HepG2 (cell line): ENCODE results near the gene PGS1. TPM values are rescaled to one million over a fixed set of nuclear protein-coding genes. Genes with fewer than 3 reads are reported as not detected.

Source experiments
- ATAC-seq: fragments of 200-7000 bp; cut with Tn5 transposase; 3 replicates; pipeline ENCODE4 v1.9.1; 2020; ENCODE audit warnings: mild to moderate bottlenecking, moderate library complexity
- BruUV-seq: library from RNA; stranded (reverse); fragments of 400-500 nt; replicated peaks from 2 replicates; lab custom pipeline; 2021; lab: Mats Ljungman, UMichigan
- CTCF ChIA-PET: fragments of 300-600 bp; formaldehyde crosslinking; extraction: SDS; loops from one replicate; lab custom pipeline; 2021; ENCODE audit warnings: low total read pairs, inconsistent platforms, low intra/inter-chr PET ratio; lab: Yijun Ruan, JAX
- POLR2A ChIA-PET: fragments of 350-600 bp; sonication (Branson Sonifier 250); formaldehyde crosslinking; loops from one replicate; lab custom pipeline; 2020; ENCODE audit warnings: antibody characterized with exemption, inconsistent platforms; lab: Yijun Ruan, JAX
- DNase-seq: peaks from one replicate; pipeline ENCODE4 v3.0.0-alpha.2; 2015; ENCODE audit warnings: low spot score
- FAIRE-seq: peaks from 3 replicates; lab custom pipeline; 2011; peaks lifted over from hg19 to GRCh38; lab: Jason Lieb, UNC
- H2AFZ ChIP-seq: one replicate; pipeline ENCODE4 v1.6.1; 2011; ENCODE audit warnings: low read length, inconsistent platforms
- H3K27ac ChIP-seq: fragments of 300-600 bp; 3 replicates; pipeline ENCODE4 v1.8.0; 2011; ENCODE audit warnings: mixed run types, mild to moderate bottlenecking, mixed read lengths, low read length, inconsistent platforms; ENCODE audit not compliant: insufficient read depth; ENCODE audit errors: extremely low read length
- H3K27me3 ChIP-seq, 2 experiments: fragments of 200-600 bp in 1 of 2; 2 replicates in 1 of 2; 3 replicates in 1 of 2; pipeline versions ENCODE4 v1.6.0 to v1.8.0; 2011; ENCODE audit warnings: low read length in 2 of 2, mild to moderate bottlenecking in 2 of 2, moderate library complexity in 2 of 2, inconsistent platforms in 1 of 2; ENCODE audit not compliant: insufficient read depth in 2 of 2, control insufficient read depth in 1 of 2
- H3K36me3 ChIP-seq, 2 experiments: fragments of 200-600 bp in 1 of 2; replicated peaks in 1 of 2; 2 replicates in 1 of 2; 3 replicates in 1 of 2; pipeline versions ENCODE4 v1.5.1 to v1.8.0; 2011; ENCODE audit warnings: low read length in 2 of 2, inconsistent platforms in 1 of 2; ENCODE audit not compliant: insufficient read depth in 2 of 2, control insufficient read depth in 1 of 2
- H3K4me1 ChIP-seq: 2 replicates; pipeline ENCODE4 v1.5.1; 2012; ENCODE audit warnings: low read length, inconsistent platforms; ENCODE audit not compliant: insufficient read depth
- H3K4me2 ChIP-seq: 2 replicates; pipeline ENCODE4 v1.6.0; 2011; ENCODE audit warnings: low read depth, low read length, inconsistent platforms
- H3K4me3 ChIP-seq, 3 experiments: fragments of 200-600 bp in 1 of 3; sonication (generic), shearing (Covaris generic) in 1 of 3; replicated peaks in 1 of 3; 2 replicates each; pipeline ENCODE4 v1.5.1; 2011 to 2016; ENCODE audit warnings: low read length in 3 of 3, inconsistent platforms in 2 of 3, low read depth in 2 of 3, mild to moderate bottlenecking in 2 of 3, control low read depth in 1 of 3, mixed read lengths in 1 of 3; ENCODE audit not compliant: insufficient read depth in 1 of 3
- H3K79me2 ChIP-seq: one replicate; pipeline ENCODE4 v1.6.1; 2011; ENCODE audit warnings: low read length, inconsistent platforms; ENCODE audit not compliant: insufficient read depth
- H3K9ac ChIP-seq: 2 replicates; pipeline ENCODE4 v1.6.0; 2011; ENCODE audit warnings: mild to moderate bottlenecking, low read depth, low read length, inconsistent platforms; ENCODE audit not compliant: insufficient read depth
- H3K9me3 ChIP-seq: 2 replicates; pipeline ENCODE4 v1.5.1; 2012; ENCODE audit warnings: mild to moderate bottlenecking, low read length
- H4K20me1 ChIP-seq: 2 replicates; pipeline ENCODE4 v1.6.0; 2011; ENCODE audit warnings: inconsistent platforms, mild to moderate bottlenecking, low read length, moderate library complexity; ENCODE audit not compliant: insufficient read depth
- CCDC6 ChIP-seq: sonication (generic); formaldehyde crosslinking; IDR thresholded peaks from 2 replicates; pipeline ENCODE4 v1.8.1; 2022; ENCODE audit warnings: mild to moderate bottlenecking, missing genetic modification reagents, moderate library complexity
- FLYWCH1 ChIP-seq: sonication (generic); formaldehyde crosslinking; IDR thresholded peaks from 2 replicates; pipeline ENCODE4 v1.8.1; 2023; ENCODE audit warnings: mild to moderate bottlenecking, missing genetic modification reagents
- MED13 ChIP-seq: sonication (generic); formaldehyde crosslinking; IDR thresholded peaks from 2 replicates; pipeline ENCODE4 v1.5.0; 2020; ENCODE audit warnings: missing genetic modification reagents
- PHF20 ChIP-seq: sonication (generic); formaldehyde crosslinking; IDR thresholded peaks from 2 replicates; pipeline ENCODE4 v1.5.0; 2020; ENCODE audit warnings: mild to moderate bottlenecking, missing genetic modification reagents
- PRDM10 ChIP-seq: sonication (generic); formaldehyde crosslinking; IDR thresholded peaks from 2 replicates; pipeline ENCODE4 v1.4.0; 2020; ENCODE audit warnings: low read depth, missing genetic modification reagents
- RXRA ChIP-seq: sonication (generic); formaldehyde crosslinking; IDR thresholded peaks from 2 replicates; pipeline ENCODE4 v1.5.1; 2020; ENCODE audit warnings: missing genetic modification reagents
- SRSF1 ChIP-seq: fragments of 200-400 bp; formaldehyde crosslinking; optimal IDR thresholded peaks from 2 replicates; pipeline ENCODE3; 2017; ENCODE audit warnings: mild to moderate bottlenecking, low read depth, low read length, moderate library complexity
- ZBTB49 ChIP-seq: sonication (generic); formaldehyde crosslinking; IDR thresholded peaks from 2 replicates; pipeline ENCODE4 v1.4.0; 2020; ENCODE audit warnings: missing genetic modification reagents, borderline replicate concordance
- ZFP62 ChIP-seq: sonication (generic); formaldehyde crosslinking; IDR thresholded peaks from 2 replicates; pipeline ENCODE4 v1.4.0; 2020; ENCODE audit warnings: missing genetic modification reagents
- ZFX ChIP-seq: sonication (generic); formaldehyde crosslinking; IDR thresholded peaks from 2 replicates; pipeline ENCODE4 v1.4.0; 2020; ENCODE audit warnings: mild to moderate bottlenecking, low read depth, missing genetic modification reagents, moderate library complexity
- ZMYM4 ChIP-seq: sonication (generic); formaldehyde crosslinking; IDR thresholded peaks from 2 replicates; pipeline ENCODE4 v1.8.1; 2023; ENCODE audit warnings: mild to moderate bottlenecking, missing genetic modification reagents
- ZNF264 ChIP-seq: sonication (generic); formaldehyde crosslinking; IDR thresholded peaks from 2 replicates; pipeline ENCODE4 v1.4.0; 2020; ENCODE audit warnings: missing genetic modification reagents
- ZNF382 ChIP-seq: sonication (generic); formaldehyde crosslinking; IDR thresholded peaks from 2 replicates; pipeline ENCODE4 v1.5.0; 2020; ENCODE audit warnings: missing genetic modification reagents, mild to moderate bottlenecking, borderline replicate concordance
- ZNF597 ChIP-seq: sonication (generic); formaldehyde crosslinking; IDR thresholded peaks from 2 replicates; pipeline ENCODE4 v1.5.0; 2020; ENCODE audit warnings: missing genetic modification reagents
- ZNF792 ChIP-seq: IDR thresholded peaks from 2 replicates; pipeline ENCODE4 v1.6.1; 2016
- WGBS: methylation state at CpG from one replicate; pipeline ENCODE4 v1.1.6; 2017; ENCODE audit warnings: low lambda C conversion rate; 5-methylcytosine and 5-hydroxymethylcytosine counted together
- in situ Hi-C: cut with HindIII; loops from 2 replicates; pipeline ENCODE4 v1.10.0; 2017; ENCODE audit warnings: low pct_unique_long_range_greater_than_20kb; ENCODE audit not compliant: extremely low pct_ligation_motif_present
- intact Hi-C: fragments of 100-400 bp; cut with micrococcal nuclease; formaldehyde crosslinking; loops from one replicate; pipeline ENCODE4 v1.10.0; 2022; ENCODE audit not compliant: unreplicated experiment
- polyA plus RNA-seq, 8 experiments: library from polyadenylated mRNA; depleted of rRNA in 3 of 8; stranded (reverse) in 7 of 8; unstranded in 1 of 8; fragments of >200 nt; fragmentation: Illumina TruSeq in 4 of 8; extraction: Trizol in 4 of 8; gene quantifications; 2 replicates each; pipeline versions ENCODE4 v1.2.1 to v1.2.3, GENCODE V29; 2011 to 2016; ENCODE audit warnings: low read depth in 4 of 8, missing spikeins in 1 of 8, mixed read lengths in 1 of 8; ENCODE audit not compliant: insufficient read depth in 1 of 8
- total RNA-seq, 5 experiments: library from RNA; depleted of rRNA; stranded (reverse); fragments of >200 nt; fragmentation: Illumina TruSeq; extraction: Trizol; gene quantifications; 2 replicates each; pipeline ENCODE4 v1.2.3, GENCODE V29; 2016; ENCODE audit warnings: low read depth in 1 of 5

Gene PGS1
- total and polyA plus RNA-seq, 2 of the 13 experiments (the other 11 are each of a cell fraction or from before 2014, with no cell fraction given): 25.9 to 31.5 TPM

GRCh38 chr17:78397681-78398101 lies 19.2 kb downstream of the PGS1 start (continued):
- TF ChIP-seq PRDM10 (CRISPR knock-in tag): no peak
- TF ChIP-seq PHF20 (CRISPR knock-in tag): no peak
- no peak for TF ChIP-seq RXRA
- no peak for TF ChIP-seq CCDC6 (CRISPR knock-in tag)

GRCh38 chr17:78398390-78398789 lies 19.9 kb downstream of the PGS1 start:
- Histone ChIP-seq H3K9me3 (no peaks in the 10 kb centered on the region), H3K9ac (no peak overlapping the region), H3K4me3 (no peak overlapping the region), H3K27ac (no peak overlapping the region), H3K79me2 (no peaks in the 10 kb centered on the region), H2AFZ (no peak overlapping the region), H3K4me1 (peaks cover 53% of the 10 kb centered on the region), H3K4me2 (no peak overlapping the region), H3K27me3 (no peaks in the 10 kb centered on the region), H4K20me1 (peaks cover 12% of the 10 kb centered on the region; the same call in 1 of the 2 replicates), H3K36me3 (peaks cover 51 to 85% of the 10 kb centered on the region in 2 experiments)
- intact Hi-C loops (no loop called here), in situ Hi-C loops (no loop called here)
- no peak for ATAC-seq
- BruUV-seq: no TSS peak
- whole genome bisulfite sequencing: 94% methylated on average over 3 of the region's 3 CpGs
- FAIRE-seq: no peak
- no peak for DNase-seq
- CTCF ChIA-PET: no interaction called here
- POLR2A ChIA-PET: no interaction called here
- no peak for TF ChIP-seq ZNF792
- no peak for TF ChIP-seq ZBTB49 (CRISPR knock-in tag)
- no peak for TF ChIP-seq ZFP62 (CRISPR knock-in tag)
- TF ChIP-seq ZFX (CRISPR knock-in tag): no peak
- no peak for TF ChIP-seq FLYWCH1 (CRISPR knock-in tag)
- no peak for TF ChIP-seq MED13
- no peak for TF ChIP-seq ZMYM4 (CRISPR knock-in tag)
- no peak for TF ChIP-seq ZNF597
- no peak for TF ChIP-seq ZNF264
- TF ChIP-seq ZNF382 (CRISPR knock-in tag): no peak
- no peak for TF ChIP-seq SRSF1
- TF ChIP-seq, all 625 proteins: peak for 0
